GM12801 (cell line): ENCODE results near the gene SMG1.

Experiments used
- CTCF ChIP-seq: IDR thresholded peaks from one replicate; pipeline ENCODE4 v1.5.1; 2011; ENCODE audit warnings: control low read depth; ENCODE audit not compliant: insufficient read length; ENCODE audit errors: extremely low read depth

Gene SMG1

GRCh38 chr16:18789850-18790706, 136.1 kb downstream of the SMG1 start, which contains the start of gene RPS15A:
Gene RPS15A (minus strand): TSS chr16:18790334. CDS start chr16:18789113, 1,221 bp downstream.
- TF ChIP-seq CTCF, result no peak

- TF ChIP-seq CTCF, result no peak
These were observed 136.7 kb downstream of the SMG1 start for GRCh38 chr16:18789515-18789849.

GRCh38 chr16:18788828-18789514, 137.2 kb downstream of the SMG1 start:
- no peak for TF ChIP-seq CTCF

- no peak for TF ChIP-seq CTCF
These were observed 141.1 kb downstream of the SMG1 start for GRCh38 chr16:18784917-18785623.

GRCh38 chr16:18783430-18784341, 142.5 kb downstream of the SMG1 start:
- no peak for TF ChIP-seq CTCF

GRCh38 chr16:18782697-18783429, 143.3 kb downstream of the SMG1 start:
- no peak for TF ChIP-seq CTCF
